Measurements from ENCODE around the gene HBA1.

DNA sequence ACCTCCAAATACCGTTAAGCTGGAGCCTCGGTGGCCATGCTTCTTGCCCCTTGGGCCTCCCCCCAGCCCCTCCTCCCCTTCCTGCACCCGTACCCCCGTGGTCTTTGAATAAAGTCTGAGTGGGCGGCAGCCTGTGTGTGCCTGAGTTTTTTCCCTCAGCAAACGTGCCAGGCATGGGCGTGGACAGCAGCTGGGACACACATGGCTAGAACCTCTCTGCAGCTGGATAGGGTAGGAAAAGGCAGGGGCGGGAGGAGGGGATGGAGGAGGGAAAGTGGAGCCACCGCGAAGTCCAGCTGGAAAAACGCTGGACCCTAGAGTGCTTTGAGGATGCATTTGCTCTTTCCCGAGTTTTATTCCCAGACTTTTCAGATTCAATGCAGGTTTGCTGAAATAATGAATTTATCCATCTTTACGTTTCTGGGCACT, 928 bp downstream of the HBA1 start:
- no peak for TF ChIP-seq TEAD4 (IDR thresholded peaks at IDR 0.05)
- TF ChIP-seq TAF1 (IDR thresholded peaks at IDR 0.05; ENCODE audit: low read depth), result no peak
- TF ChIP-seq EGR1 (IDR thresholded peaks at IDR 0.05), result no peak
- TF ChIP-seq, protein P1, sequence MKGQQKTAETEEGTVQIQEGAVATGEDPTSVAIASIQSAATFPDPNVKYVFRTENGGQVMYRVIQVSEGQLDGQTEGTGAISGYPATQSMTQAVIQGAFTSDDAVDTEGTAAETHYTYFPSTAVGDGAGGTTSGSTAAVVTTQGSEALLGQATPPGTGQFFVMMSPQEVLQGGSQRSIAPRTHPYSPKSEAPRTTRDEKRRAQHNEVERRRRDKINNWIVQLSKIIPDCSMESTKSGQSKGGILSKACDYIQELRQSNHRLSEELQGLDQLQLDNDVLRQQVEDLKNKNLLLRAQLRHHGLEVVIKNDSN (IDR thresholded peaks at IDR 0.05), result no peak
- no peak for TF ChIP-seq RAD21 (IDR thresholded peaks at IDR 0.05; ENCODE audit: low read depth)
- TF ChIP-seq, protein P2, sequence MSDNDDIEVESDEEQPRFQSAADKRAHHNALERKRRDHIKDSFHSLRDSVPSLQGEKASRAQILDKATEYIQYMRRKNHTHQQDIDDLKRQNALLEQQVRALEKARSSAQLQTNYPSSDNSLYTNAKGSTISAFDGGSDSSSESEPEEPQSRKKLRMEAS (IDR thresholded peaks at IDR 0.05), result peak; percentile 59
- no peak for TF ChIP-seq EP300 (IDR thresholded peaks at IDR 0.05; ENCODE audit: borderline replicate concordance)
- TF ChIP-seq, protein P3, sequence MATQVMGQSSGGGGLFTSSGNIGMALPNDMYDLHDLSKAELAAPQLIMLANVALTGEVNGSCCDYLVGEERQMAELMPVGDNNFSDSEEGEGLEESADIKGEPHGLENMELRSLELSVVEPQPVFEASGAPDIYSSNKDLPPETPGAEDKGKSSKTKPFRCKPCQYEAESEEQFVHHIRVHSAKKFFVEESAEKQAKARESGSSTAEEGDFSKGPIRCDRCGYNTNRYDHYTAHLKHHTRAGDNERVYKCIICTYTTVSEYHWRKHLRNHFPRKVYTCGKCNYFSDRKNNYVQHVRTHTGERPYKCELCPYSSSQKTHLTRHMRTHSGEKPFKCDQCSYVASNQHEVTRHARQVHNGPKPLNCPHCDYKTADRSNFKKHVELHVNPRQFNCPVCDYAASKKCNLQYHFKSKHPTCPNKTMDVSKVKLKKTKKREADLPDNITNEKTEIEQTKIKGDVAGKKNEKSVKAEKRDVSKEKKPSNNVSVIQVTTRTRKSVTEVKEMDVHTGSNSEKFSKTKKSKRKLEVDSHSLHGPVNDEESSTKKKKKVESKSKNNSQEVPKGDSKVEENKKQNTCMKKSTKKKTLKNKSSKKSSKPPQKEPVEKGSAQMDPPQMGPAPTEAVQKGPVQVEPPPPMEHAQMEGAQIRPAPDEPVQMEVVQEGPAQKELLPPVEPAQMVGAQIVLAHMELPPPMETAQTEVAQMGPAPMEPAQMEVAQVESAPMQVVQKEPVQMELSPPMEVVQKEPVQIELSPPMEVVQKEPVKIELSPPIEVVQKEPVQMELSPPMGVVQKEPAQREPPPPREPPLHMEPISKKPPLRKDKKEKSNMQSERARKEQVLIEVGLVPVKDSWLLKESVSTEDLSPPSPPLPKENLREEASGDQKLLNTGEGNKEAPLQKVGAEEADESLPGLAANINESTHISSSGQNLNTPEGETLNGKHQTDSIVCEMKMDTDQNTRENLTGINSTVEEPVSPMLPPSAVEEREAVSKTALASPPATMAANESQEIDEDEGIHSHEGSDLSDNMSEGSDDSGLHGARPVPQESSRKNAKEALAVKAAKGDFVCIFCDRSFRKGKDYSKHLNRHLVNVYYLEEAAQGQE (IDR thresholded peaks at IDR 0.05; ENCODE audit: low read depth), result no peak
- TF ChIP-seq YY1 (IDR thresholded peaks at IDR 0.05; ENCODE audit: low read depth), result no peak
- no peak for TF ChIP-seq CEBPB (IDR thresholded peaks at IDR 0.05)
- no peak for TF ChIP-seq CREB1 (IDR thresholded peaks at IDR 0.05; ENCODE audit: low read depth)
